Endothelial cell of umbilical vein (primary cell): ENCODE data around the gene NCL. TPM values are rescaled to one million over a fixed set of nuclear protein-coding genes. Genes with fewer than 3 reads are reported as not detected.

Experiments
- BruUV-seq: library from RNA; stranded (reverse); fragments of 400-500 nt; replicated peaks from 2 replicates; lab custom pipeline; 2021; lab: Mats Ljungman, UMichigan
- CTCF ChIA-PET: fragments of 300-600, 350-600 bp; sonication (Branson Sonifier 250); formaldehyde crosslinking; loops from one replicate; lab custom pipeline; 2021; ENCODE audit warnings: antibody characterized with exemption, inconsistent platforms; lab: Charles Lee
- POLR2A ChIA-PET: fragments of 300-600, 350-600 bp; sonication (Branson Sonifier 250); formaldehyde crosslinking; loops from one replicate; lab custom pipeline; 2021; ENCODE audit warnings: antibody characterized with exemption, inconsistent platforms; lab: Charles Lee
- DNase-seq: peaks from one replicate; pipeline ENCODE4 v3.0.0-alpha.2; 2011; ENCODE audit warnings: low read depth, low spot score
- FAIRE-seq: peaks from 2 replicates; lab custom pipeline; 2011; peaks lifted over from hg19 to GRCh38; lab: Jason Lieb, UNC
- H2AFZ ChIP-seq: 2 replicates; pipeline ENCODE4 v1.6.0; 2012; ENCODE audit warnings: low read depth, low read length, control low read depth, inconsistent platforms
- H3K27ac ChIP-seq: 2 replicates; pipeline ENCODE4 v1.5.1; 2011; ENCODE audit warnings: low read depth, mild to moderate bottlenecking, control low read depth, low read length, moderate library complexity; ENCODE audit not compliant: insufficient read depth
- H3K27me3 ChIP-seq, 2 experiments: 2 replicates each; pipeline versions ENCODE4 v1.6.0 to v1.6.1; 2011; ENCODE audit warnings: low read length in 2 of 2, mixed read lengths in 1 of 2; ENCODE audit not compliant: control insufficient read depth in 2 of 2, insufficient read depth in 2 of 2
- H3K36me3 ChIP-seq, 2 experiments: 2 replicates in 1 of 2; 3 replicates in 1 of 2; pipeline ENCODE4 v1.5.1; 2011; ENCODE audit warnings: low read length in 2 of 2, mild to moderate bottlenecking in 1 of 2, moderate library complexity in 1 of 2; ENCODE audit not compliant: control insufficient read depth in 2 of 2, insufficient read depth in 2 of 2; ENCODE audit errors: extremely low read depth in 1 of 2
- H3K4me1 ChIP-seq: 3 replicates; pipeline ENCODE4 v1.5.1; 2011; ENCODE audit warnings: mild to moderate bottlenecking, low read length; ENCODE audit not compliant: control insufficient read depth, insufficient read depth; ENCODE audit errors: extremely low read depth
- H3K4me2 ChIP-seq: 2 replicates; pipeline ENCODE4 v1.6.1; 2011; ENCODE audit warnings: low read length, control low read depth, mixed read lengths; ENCODE audit not compliant: insufficient read depth
- H3K4me3 ChIP-seq, 3 experiments: fragments of 200-600 bp in 1 of 3; sonication (generic), shearing (Covaris generic) in 1 of 3; replicated peaks in 1 of 3; 2 replicates each; pipeline ENCODE4 v1.5.1; 2011 to 2016; ENCODE audit warnings: control low read depth in 3 of 3, low read length in 3 of 3, mild to moderate bottlenecking in 2 of 3, inconsistent platforms in 1 of 3, low read depth in 1 of 3, moderate library complexity in 1 of 3; ENCODE audit not compliant: insufficient read depth in 1 of 3
- H3K79me2 ChIP-seq: 2 replicates; pipeline ENCODE4 v1.6.0; 2012; ENCODE audit warnings: low read length, inconsistent platforms; ENCODE audit not compliant: control insufficient read depth, insufficient read depth
- H3K9ac ChIP-seq: replicated peaks from 2 replicates; pipeline ENCODE3; 2011; ENCODE audit warnings: low read length, control low read depth; ENCODE audit not compliant: insufficient read depth; ENCODE audit errors: extremely low read depth
- H3K9me1 ChIP-seq: replicated peaks from 3 replicates; pipeline ENCODE4 v1.6.0; 2011; ENCODE audit warnings: mild to moderate bottlenecking, low read length; ENCODE audit not compliant: control insufficient read depth, insufficient read depth; ENCODE audit errors: extremely low read depth
- H3K9me3 ChIP-seq: replicated peaks from 2 replicates; pipeline ENCODE4 v1.5.1; 2012; ENCODE audit warnings: low read length, inconsistent platforms; ENCODE audit not compliant: control insufficient read depth, insufficient read depth
- H4K20me1 ChIP-seq: replicated peaks from 2 replicates; pipeline ENCODE3; 2011; ENCODE audit warnings: mild to moderate bottlenecking, low read length; ENCODE audit not compliant: control insufficient read depth, insufficient read depth; ENCODE audit errors: extremely low read depth
- JUN ChIP-seq: IDR thresholded peaks from 2 replicates; pipeline ENCODE4 v1.6.1; 2011; ENCODE audit warnings: borderline replicate concordance, low read depth; ENCODE audit not compliant: insufficient read length, insufficient read depth
- POLR2A ChIP-seq: IDR thresholded peaks from 2 replicates; pipeline ENCODE4 v1.6.1; 2012; ENCODE audit warnings: low read depth, mild to moderate bottlenecking, control low read depth, low read length
- POLR2AphosphoS5 ChIP-seq: IDR thresholded peaks from 2 replicates; pipeline ENCODE4 v1.6.1; 2012; ENCODE audit warnings: low read depth, mild to moderate bottlenecking, control low read depth, low read length, moderate library complexity; ENCODE audit not compliant: insufficient read depth
- dilution Hi-C: fragments of 300-500 bp; cut with MboI; formaldehyde crosslinking; loops from one replicate; pipeline ENCODE4 v1.15.0; 2019; ENCODE audit warnings: low sequenced_read_pairs; ENCODE audit not compliant: extremely low pct_ligation_motif_present
- intact Hi-C: fragments of 100-400 bp; cut with micrococcal nuclease; formaldehyde crosslinking; loops from one replicate; pipeline ENCODE4 v1.10.0; 2022
- polyA plus RNA-seq, 4 experiments: library from polyadenylated mRNA; depleted of rRNA in 3 of 4; stranded (reverse) in 3 of 4; unstranded in 1 of 4; fragments of >200 nt; gene quantifications; 2 replicates each; pipeline versions ENCODE4 v1.2.1 to v1.2.3, GENCODE V29; 2011 to 2012; ENCODE audit warnings: missing spikeins in 1 of 4
- total RNA-seq: library from RNA; stranded (reverse); gene quantifications from 2 replicates; pipeline ENCODE4 v1.2.3, GENCODE V29; 2021
- TF ChIP-seq, protein P1 (sequence below): IDR thresholded peaks from 2 replicates; pipeline ENCODE4 v1.6.1; 2011; ENCODE audit not compliant: insufficient read depth, insufficient read length

The NCL gene
- total and polyA plus RNA-seq, 2 donors (not counting 3 experiments of a cell fraction or from before 2014, with no cell fraction given), result 35.3 to 708 TPM

DNA sequence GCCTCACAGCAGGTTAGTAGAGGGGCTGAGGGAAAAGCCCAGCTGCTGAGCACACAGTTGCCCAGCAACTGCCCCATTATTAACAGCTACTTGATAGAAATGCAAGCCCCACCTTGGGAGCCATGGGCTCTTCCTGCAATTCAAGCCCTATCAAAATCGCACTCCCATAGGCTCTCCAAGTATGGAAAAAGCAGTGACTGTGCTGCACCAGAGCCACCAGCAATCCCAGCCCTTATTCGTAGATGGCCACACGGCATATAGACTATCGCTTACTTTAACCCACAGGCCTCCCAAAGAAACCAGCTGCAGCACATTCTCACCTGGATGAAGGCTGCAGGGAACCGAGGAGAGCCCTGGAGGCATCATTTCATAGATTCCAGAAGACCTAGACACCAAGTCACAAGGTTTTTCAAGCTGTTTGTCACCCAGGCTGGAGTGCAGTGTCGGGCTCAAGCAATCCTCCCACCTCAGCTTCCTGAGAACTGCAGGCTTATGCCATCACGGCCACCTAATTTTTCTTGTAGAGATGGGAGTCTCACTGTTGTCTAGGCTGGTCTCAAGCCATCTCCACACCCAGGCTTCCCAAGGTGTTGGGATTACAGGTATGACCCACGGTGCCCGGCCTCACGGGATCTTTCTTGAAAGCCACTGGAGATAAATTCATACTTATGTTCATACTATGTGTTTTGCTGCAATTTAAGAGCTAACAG is 11.3 kb downstream of the NCL start:
- H3K27ac ChIP-seq, result no peak overlapping the region
- TF ChIP-seq JUN, result no peak
- no peak for TF ChIP-seq POLR2AphosphoS5
- peak; percentile 57 for TF ChIP-seq POLR2A
- POLR2A ChIA-PET, result interaction anchor here (5.6 kb wide), 1 partner anchor 11 kb away, joined by 50 read pairs; the partner anchor contains the start of gene NCL
- peaks cover 2% of the 10 kb centered on the region for H4K20me1 ChIP-seq
- dilution Hi-C loops, result loop anchor here (25.0 kb wide), 1 partner anchor 366 kb away; no protein-coding TSS in a partner anchor
- CTCF ChIA-PET, result interaction anchor here (0.7 to 4.1 kb wide), 9 partner anchors 11 to 628 kb away, joined by 3 to 74 read pairs (median 24); partner anchors contain the start of gene NCL
- DNase-seq (no peak), FAIRE-seq (no peak)
- no peaks in the 10 kb centered on the region for H3K27me3 ChIP-seq
- H3K9ac ChIP-seq, result no peak overlapping the region
- H3K4me3 ChIP-seq, result no peak overlapping the region
- peaks cover 34 to 40% of the 10 kb centered on the region in 2 experiments for H3K36me3 ChIP-seq
- H3K9me3 ChIP-seq, result no peaks in the 10 kb centered on the region
- H3K9me1 ChIP-seq, result no peaks in the 10 kb centered on the region
- no TSS peak for BruUV-seq
- no peaks in the 10 kb centered on the region for H3K79me2 ChIP-seq
- no peak overlapping the region for H2AFZ ChIP-seq
- H3K4me1 ChIP-seq, result peaks cover 8% of the 10 kb centered on the region
- intact Hi-C loops, result loop anchor here (1.0 kb wide), 2 partner anchors 226 to 349 kb away; no protein-coding TSS in a partner anchor
- H3K4me2 ChIP-seq, result no peak overlapping the region

DNA sequence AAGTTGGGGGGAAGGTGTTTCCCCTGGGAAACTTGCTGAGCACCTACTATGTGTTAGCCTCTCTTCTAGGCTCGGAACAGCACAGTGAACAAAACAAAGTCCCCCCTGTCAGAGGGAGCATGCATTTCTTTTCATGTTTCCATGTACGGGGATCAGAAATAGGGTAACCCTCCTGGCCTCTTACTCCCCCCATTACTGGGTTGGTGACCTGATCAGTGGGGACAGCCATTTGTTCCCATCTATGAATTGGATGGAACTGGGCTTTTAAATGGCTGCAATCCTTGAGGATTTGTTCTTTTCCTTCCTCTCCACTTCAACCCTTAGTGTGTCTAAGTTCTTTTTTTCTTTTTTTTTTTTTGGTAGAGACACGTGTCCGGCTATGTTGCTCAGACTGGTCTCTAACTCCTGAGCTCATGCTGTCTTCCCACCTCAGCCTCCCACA is 13.7 kb downstream of the NCL start:
- Histone ChIP-seq H3K27me3 (no peaks in the 10 kb centered on the region), H3K79me2 (no peaks in the 10 kb centered on the region), H3K27ac (no peak overlapping the region), H4K20me1 (no peaks in the 10 kb centered on the region), H3K4me3 (no peak overlapping the region), H2AFZ (no peak overlapping the region), H3K4me2 (no peak overlapping the region), H3K9ac (no peak overlapping the region), H3K9me1 (no peaks in the 10 kb centered on the region), H3K9me3 (no peaks in the 10 kb centered on the region), H3K36me3 (peaks cover 16 to 17% of the 10 kb centered on the region in 2 experiments), H3K4me1 (no peaks in the 10 kb centered on the region)
- intact Hi-C loops, result no loop called here
- TF ChIP-seq, protein P1, sequence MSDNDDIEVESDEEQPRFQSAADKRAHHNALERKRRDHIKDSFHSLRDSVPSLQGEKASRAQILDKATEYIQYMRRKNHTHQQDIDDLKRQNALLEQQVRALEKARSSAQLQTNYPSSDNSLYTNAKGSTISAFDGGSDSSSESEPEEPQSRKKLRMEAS, result no peak
- TF ChIP-seq POLR2A, result peak; percentile 33
- ChIA-PET POLR2A (interaction anchor here (0.7 to 5.6 kb wide), 3 partner anchors 13 to 210 kb away, joined by 5 to 50 read pairs (median 6); partner anchors contain the start of gene NCL), CTCF (interaction anchor here (1.0 to 4.1 kb wide), 5 partner anchors 13 to 347 kb away, joined by 3 to 57 read pairs (median 7); partner anchors contain the start of gene NCL)
- no peak for FAIRE-seq
- no TSS peak for BruUV-seq
- no peak for DNase-seq
- dilution Hi-C loops, result loop anchor here (25.0 kb wide), 1 partner anchor 363 kb away; no protein-coding TSS in a partner anchor
